D721Med (cell line): ENCODE results near the gene KCNJ15.

ENCODE experiments used
- DNase-seq: peaks from one replicate; pipeline ENCODE4 v3.0.0; 2011; ENCODE audit warnings: low spot score; ENCODE audit not compliant: insufficient read length
- FAIRE-seq: peaks from 2 replicates; lab custom pipeline; 2011; peaks lifted over from hg19 to GRCh38; lab: Jason Lieb, UNC
- TF ChIP-seq, protein P1 (sequence below): IDR thresholded peaks from 2 replicates; pipeline ENCODE4 v1.5.1; 2012; ENCODE audit warnings: mild to moderate bottlenecking, control low read depth; ENCODE audit not compliant: insufficient read depth; ENCODE audit errors: missing control alignments

Gene KCNJ15

DNA sequence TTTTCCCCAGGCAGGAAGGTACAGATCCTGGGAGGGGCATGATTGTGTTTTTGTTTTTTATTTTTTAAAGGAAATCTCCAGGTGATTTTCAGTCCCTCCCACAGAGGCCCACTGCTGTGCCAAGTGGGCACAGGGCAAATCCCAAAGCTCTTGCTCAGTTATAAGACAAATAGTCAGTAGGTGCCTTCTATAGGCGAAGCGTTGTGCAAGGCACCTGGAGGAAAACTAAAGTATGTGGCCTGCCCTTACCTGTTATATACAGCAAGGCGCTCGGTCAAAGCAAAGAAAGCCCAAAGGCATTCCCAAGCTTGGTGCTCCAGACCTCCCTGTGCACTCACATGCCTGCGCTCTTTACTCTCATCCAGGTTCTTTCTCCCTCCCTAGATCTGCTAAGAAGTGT is 81.0 kb downstream of the KCNJ15 start:
- TF ChIP-seq, protein P1, sequence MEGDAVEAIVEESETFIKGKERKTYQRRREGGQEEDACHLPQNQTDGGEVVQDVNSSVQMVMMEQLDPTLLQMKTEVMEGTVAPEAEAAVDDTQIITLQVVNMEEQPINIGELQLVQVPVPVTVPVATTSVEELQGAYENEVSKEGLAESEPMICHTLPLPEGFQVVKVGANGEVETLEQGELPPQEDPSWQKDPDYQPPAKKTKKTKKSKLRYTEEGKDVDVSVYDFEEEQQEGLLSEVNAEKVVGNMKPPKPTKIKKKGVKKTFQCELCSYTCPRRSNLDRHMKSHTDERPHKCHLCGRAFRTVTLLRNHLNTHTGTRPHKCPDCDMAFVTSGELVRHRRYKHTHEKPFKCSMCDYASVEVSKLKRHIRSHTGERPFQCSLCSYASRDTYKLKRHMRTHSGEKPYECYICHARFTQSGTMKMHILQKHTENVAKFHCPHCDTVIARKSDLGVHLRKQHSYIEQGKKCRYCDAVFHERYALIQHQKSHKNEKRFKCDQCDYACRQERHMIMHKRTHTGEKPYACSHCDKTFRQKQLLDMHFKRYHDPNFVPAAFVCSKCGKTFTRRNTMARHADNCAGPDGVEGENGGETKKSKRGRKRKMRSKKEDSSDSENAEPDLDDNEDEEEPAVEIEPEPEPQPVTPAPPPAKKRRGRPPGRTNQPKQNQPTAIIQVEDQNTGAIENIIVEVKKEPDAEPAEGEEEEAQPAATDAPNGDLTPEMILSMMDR, result no peak
- no peak for DNase-seq
- no peak for FAIRE-seq

DNA sequence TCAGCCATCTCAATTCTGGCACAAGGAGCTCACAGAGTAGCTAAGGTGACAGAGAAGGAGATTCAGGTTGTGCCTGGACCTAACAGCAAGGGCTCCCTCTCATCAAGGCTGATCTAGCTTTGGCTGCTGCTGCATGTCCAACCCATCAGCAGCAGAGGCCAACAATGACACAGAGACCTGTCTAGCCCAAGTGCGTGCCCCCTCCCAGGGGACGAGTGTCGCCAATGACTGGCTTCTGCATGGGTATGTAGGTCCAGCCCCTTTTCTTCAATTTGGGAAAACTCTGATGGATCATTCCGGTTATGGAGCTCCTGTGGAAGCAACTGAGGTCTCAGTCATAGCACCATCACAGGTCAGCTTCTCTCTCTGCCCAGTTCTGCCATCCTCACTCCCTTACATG is 83.3 kb downstream of the KCNJ15 start:
- FAIRE-seq, result no peak
- TF ChIP-seq, protein P1, result no peak

DNA sequence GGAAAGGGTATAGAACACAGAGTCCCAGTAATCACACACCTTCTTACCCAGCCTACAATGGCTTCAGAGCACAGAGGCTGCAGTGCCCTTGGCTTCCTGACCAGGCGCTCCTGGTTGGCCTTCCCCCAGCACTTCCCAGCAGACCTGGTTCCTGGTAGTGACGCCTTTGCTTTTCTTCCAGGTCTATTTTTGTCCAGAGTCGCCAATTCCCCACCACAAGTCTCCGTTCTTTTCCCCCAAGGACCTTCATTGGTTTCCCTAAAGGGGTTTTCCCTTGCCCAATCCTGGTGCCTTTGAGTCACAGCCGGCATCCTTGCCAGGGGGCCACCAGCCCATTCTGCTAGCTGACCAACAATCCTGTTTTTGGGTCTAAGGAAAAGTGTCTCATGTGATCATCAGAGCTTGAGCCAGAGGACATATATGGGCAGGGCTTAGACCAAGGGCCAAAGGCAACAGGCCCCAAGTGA is 84.8 kb downstream of the KCNJ15 start:
- TF ChIP-seq, protein P1, result no peak
- FAIRE-seq (no peak), DNase-seq (no peak)

More for the DNA sequence above, 83.3 kb downstream of the KCNJ15 start:
- DNase-seq, result no peak

DNA sequence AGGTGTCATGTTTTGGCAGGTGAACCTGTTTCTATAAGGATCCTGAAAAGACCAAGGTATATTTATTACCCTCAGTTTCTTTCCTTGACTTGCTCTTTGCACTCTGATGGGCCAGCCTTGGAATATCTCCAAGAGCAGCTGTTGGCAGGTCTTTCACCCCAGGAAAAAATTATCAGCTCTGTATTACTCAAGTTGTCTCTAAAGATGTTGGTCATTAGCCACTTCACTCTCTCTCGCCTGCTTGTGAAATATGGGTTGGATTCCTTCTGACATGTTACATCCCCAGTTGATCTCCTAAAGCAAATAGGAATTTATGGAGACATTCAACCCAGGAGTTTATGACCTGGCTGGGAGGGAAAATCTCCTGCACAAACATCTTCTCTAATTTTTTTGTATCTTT is 85.9 kb downstream of the KCNJ15 start:
- no peak for FAIRE-seq
- no peak for DNase-seq
- TF ChIP-seq, protein P1, result no peak

DNA sequence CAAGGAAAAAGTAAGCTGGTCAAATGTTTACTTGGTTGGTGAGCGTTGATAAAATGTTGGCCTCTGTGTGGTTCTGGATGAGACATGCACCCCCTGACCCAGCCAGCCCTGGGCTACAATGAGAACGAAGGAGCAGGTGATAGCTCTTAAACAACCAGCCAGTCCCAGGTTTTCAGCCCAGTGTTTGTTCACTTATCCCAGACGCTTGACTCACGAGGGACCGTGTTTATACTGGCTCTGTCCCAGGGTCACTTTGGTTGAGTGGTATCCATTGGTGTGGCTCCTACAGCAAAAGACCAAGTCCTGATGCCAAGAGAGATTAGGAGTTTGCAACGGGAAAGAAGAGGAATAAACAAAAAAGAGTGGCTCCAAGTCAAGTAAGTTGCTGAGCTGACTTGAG is 86.9 kb downstream of the KCNJ15 start:
- FAIRE-seq, result no peak
- no peak for DNase-seq
- TF ChIP-seq, protein P1, result no peak

DNA sequence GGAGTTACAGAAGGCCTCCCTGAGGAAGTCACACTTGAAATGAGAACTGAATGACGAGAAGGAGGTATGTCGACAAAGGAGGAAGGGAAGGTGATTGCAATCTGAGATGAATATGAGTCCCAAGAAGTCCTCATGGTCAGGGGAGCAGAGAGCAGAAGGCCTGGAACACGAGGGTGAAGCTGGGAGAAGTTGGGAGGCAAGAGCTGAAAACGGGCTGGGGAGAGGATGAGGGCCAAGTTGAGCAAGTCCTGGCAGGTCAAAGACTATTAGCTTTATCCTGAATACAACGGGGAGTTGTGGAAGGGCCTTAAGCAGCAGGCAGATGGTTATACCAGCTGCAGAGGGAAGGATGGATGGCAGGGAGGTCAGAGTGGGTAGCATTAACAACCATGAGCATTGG is 89.5 kb downstream of the KCNJ15 start:
- TF ChIP-seq, protein P1, result no peak
- DNase-seq (no peak), FAIRE-seq (no peak)

DNA sequence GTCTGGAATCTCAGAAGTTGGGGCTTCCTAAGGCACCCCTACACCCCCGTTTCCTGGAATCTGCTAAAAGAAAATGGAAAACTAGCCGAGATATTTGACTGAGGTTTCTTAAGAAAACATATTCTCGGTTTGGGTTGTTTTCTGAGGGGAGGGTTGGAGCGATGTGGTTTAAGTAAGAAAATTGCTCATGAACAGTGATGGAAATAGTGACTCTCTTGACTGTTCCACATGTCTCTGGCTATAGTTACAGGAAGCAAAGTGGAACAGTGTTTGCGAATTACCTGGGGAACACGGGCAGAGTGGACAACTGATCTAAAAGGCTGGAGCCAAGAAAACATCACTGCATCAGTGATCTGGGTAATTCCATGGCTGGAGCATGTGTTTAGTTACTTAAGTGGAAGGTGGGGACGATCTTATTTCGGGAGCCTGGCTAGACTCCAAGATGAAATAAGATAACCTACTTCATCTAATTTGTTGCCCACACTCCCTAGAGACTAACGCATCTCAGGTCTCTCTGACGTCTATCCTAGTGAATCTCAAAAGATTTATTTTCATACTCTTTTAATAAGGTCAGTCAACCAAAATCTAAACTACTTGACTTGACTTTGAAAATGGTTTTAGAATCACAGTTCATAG is 92.4 kb downstream of the KCNJ15 start:
- DNase-seq (no peak), FAIRE-seq (no peak)

More for the DNA sequence above, 92.4 kb downstream of the KCNJ15 start:
- TF ChIP-seq, protein P1, result no peak
